HepG2 (cell line): ENCODE data around the gene C16orf54. TPM values are rescaled to one million over a fixed set of nuclear protein-coding genes. Genes with fewer than 3 reads are reported as not detected.

Source experiments
- BRF2 ChIP-seq: sonication (generic); formaldehyde crosslinking; IDR thresholded peaks from 2 replicates; pipeline ENCODE4 v1.8.1; 2022; ENCODE audit warnings: mild to moderate bottlenecking, missing genetic modification reagents
- CEBPG ChIP-seq: IDR thresholded peaks from 2 replicates; pipeline ENCODE4 v1.6.1; 2016
- GABPB1 ChIP-seq: IDR thresholded peaks from 2 replicates; pipeline ENCODE4 v1.6.1; 2016; ENCODE audit warnings: mild to moderate bottlenecking, missing genetic modification reagents, moderate library complexity, missing compliant biosample characterization
- HIC2 ChIP-seq: sonication (generic); formaldehyde crosslinking; IDR thresholded peaks from 2 replicates; pipeline ENCODE4 v1.9.0; 2022; ENCODE audit warnings: low read depth, missing genetic modification reagents
- HIVEP1 ChIP-seq: sonication (generic); formaldehyde crosslinking; IDR thresholded peaks from 2 replicates; pipeline ENCODE4 v1.4.0; 2020; ENCODE audit warnings: mild to moderate bottlenecking, missing genetic modification reagents
- HNF4A ChIP-seq: sonication (generic); formaldehyde crosslinking; IDR thresholded peaks from 2 replicates; pipeline ENCODE4 v1.4.0; 2020; ENCODE audit warnings: missing genetic modification reagents
- PAF1 ChIP-seq: IDR thresholded peaks from 2 replicates; pipeline ENCODE4 v1.6.1; 2016; ENCODE audit warnings: missing genetic modification reagents, missing compliant biosample characterization
- PHF5A ChIP-seq: IDR thresholded peaks from one replicate; pipeline ENCODE4 v1.6.1; 2018; ENCODE audit warnings: low read depth, missing genetic modification reagents; ENCODE audit not compliant: unreplicated experiment
- ZC3H13 ChIP-seq: sonication (generic); formaldehyde crosslinking; IDR thresholded peaks from 2 replicates; pipeline ENCODE4 v1.8.1; 2023; ENCODE audit warnings: mild to moderate bottlenecking, missing genetic modification reagents, moderate library complexity
- ZNF124 ChIP-seq: sonication (generic); formaldehyde crosslinking; IDR thresholded peaks from 2 replicates; pipeline ENCODE4 v1.4.0; 2020; ENCODE audit warnings: missing genetic modification reagents
- ZNF451 ChIP-seq: sonication (generic); formaldehyde crosslinking; IDR thresholded peaks from 2 replicates; pipeline ENCODE4 v1.5.0; 2020; ENCODE audit warnings: mild to moderate bottlenecking, missing genetic modification reagents
- ZNF550 ChIP-seq: sonication (generic); formaldehyde crosslinking; IDR thresholded peaks from 2 replicates; pipeline ENCODE4 v1.4.0; 2020; ENCODE audit warnings: mild to moderate bottlenecking, missing genetic modification reagents, borderline replicate concordance
- ZNF660 ChIP-seq: sonication (generic); formaldehyde crosslinking; IDR thresholded peaks from 2 replicates; pipeline ENCODE4 v1.5.1; 2020; ENCODE audit warnings: mild to moderate bottlenecking, low read depth, missing genetic modification reagents, borderline replicate concordance
- polyA plus RNA-seq, 8 experiments: library from polyadenylated mRNA; depleted of rRNA in 3 of 8; stranded (reverse) in 7 of 8; unstranded in 1 of 8; fragments of >200 nt; fragmentation: Illumina TruSeq in 4 of 8; extraction: Trizol in 4 of 8; gene quantifications; 2 replicates each; pipeline versions ENCODE4 v1.2.1 to v1.2.3, GENCODE V29; 2011 to 2016; ENCODE audit warnings: low read depth in 4 of 8, missing spikeins in 1 of 8, mixed read lengths in 1 of 8; ENCODE audit not compliant: insufficient read depth in 1 of 8
- total RNA-seq, 5 experiments: library from RNA; depleted of rRNA; stranded (reverse); fragments of >200 nt; fragmentation: Illumina TruSeq; extraction: Trizol; gene quantifications; 2 replicates each; pipeline ENCODE4 v1.2.3, GENCODE V29; 2016; ENCODE audit warnings: low read depth in 1 of 5
- TF ChIP-seq, protein P1 (sequence below): sonication (generic); formaldehyde crosslinking; IDR thresholded peaks from 2 replicates; pipeline ENCODE4 v1.4.0; 2020; ENCODE audit warnings: missing genetic modification reagents
- TF ChIP-seq, protein P2 (sequence below): sonication (generic); formaldehyde crosslinking; IDR thresholded peaks from 2 replicates; pipeline ENCODE4 v1.4.0; 2020; ENCODE audit warnings: missing genetic modification reagents

Gene C16orf54
- total and polyA plus RNA-seq, 2 of the 13 experiments (the other 11 are each of a cell fraction or from before 2014, with no cell fraction given): not detected

GRCh38 chr16:29698042-29698441, 47.7 kb downstream of the C16orf54 start (continued):
- TF ChIP-seq, protein P1, sequence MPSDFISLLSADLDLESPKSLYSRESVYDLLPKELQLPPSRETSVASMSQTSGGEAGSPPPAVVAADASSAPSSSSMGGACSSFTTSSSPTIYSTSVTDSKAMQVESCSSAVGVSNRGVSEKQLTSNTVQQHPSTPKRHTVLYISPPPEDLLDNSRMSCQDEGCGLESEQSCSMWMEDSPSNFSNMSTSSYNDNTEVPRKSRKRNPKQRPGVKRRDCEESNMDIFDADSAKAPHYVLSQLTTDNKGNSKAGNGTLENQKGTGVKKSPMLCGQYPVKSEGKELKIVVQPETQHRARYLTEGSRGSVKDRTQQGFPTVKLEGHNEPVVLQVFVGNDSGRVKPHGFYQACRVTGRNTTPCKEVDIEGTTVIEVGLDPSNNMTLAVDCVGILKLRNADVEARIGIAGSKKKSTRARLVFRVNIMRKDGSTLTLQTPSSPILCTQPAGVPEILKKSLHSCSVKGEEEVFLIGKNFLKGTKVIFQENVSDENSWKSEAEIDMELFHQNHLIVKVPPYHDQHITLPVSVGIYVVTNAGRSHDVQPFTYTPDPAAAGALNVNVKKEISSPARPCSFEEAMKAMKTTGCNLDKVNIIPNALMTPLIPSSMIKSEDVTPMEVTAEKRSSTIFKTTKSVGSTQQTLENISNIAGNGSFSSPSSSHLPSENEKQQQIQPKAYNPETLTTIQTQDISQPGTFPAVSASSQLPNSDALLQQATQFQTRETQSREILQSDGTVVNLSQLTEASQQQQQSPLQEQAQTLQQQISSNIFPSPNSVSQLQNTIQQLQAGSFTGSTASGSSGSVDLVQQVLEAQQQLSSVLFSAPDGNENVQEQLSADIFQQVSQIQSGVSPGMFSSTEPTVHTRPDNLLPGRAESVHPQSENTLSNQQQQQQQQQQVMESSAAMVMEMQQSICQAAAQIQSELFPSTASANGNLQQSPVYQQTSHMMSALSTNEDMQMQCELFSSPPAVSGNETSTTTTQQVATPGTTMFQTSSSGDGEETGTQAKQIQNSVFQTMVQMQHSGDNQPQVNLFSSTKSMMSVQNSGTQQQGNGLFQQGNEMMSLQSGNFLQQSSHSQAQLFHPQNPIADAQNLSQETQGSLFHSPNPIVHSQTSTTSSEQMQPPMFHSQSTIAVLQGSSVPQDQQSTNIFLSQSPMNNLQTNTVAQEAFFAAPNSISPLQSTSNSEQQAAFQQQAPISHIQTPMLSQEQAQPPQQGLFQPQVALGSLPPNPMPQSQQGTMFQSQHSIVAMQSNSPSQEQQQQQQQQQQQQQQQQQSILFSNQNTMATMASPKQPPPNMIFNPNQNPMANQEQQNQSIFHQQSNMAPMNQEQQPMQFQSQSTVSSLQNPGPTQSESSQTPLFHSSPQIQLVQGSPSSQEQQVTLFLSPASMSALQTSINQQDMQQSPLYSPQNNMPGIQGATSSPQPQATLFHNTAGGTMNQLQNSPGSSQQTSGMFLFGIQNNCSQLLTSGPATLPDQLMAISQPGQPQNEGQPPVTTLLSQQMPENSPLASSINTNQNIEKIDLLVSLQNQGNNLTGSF (CRISPR knock-in tag): no peak
- TF ChIP-seq, protein P2, sequence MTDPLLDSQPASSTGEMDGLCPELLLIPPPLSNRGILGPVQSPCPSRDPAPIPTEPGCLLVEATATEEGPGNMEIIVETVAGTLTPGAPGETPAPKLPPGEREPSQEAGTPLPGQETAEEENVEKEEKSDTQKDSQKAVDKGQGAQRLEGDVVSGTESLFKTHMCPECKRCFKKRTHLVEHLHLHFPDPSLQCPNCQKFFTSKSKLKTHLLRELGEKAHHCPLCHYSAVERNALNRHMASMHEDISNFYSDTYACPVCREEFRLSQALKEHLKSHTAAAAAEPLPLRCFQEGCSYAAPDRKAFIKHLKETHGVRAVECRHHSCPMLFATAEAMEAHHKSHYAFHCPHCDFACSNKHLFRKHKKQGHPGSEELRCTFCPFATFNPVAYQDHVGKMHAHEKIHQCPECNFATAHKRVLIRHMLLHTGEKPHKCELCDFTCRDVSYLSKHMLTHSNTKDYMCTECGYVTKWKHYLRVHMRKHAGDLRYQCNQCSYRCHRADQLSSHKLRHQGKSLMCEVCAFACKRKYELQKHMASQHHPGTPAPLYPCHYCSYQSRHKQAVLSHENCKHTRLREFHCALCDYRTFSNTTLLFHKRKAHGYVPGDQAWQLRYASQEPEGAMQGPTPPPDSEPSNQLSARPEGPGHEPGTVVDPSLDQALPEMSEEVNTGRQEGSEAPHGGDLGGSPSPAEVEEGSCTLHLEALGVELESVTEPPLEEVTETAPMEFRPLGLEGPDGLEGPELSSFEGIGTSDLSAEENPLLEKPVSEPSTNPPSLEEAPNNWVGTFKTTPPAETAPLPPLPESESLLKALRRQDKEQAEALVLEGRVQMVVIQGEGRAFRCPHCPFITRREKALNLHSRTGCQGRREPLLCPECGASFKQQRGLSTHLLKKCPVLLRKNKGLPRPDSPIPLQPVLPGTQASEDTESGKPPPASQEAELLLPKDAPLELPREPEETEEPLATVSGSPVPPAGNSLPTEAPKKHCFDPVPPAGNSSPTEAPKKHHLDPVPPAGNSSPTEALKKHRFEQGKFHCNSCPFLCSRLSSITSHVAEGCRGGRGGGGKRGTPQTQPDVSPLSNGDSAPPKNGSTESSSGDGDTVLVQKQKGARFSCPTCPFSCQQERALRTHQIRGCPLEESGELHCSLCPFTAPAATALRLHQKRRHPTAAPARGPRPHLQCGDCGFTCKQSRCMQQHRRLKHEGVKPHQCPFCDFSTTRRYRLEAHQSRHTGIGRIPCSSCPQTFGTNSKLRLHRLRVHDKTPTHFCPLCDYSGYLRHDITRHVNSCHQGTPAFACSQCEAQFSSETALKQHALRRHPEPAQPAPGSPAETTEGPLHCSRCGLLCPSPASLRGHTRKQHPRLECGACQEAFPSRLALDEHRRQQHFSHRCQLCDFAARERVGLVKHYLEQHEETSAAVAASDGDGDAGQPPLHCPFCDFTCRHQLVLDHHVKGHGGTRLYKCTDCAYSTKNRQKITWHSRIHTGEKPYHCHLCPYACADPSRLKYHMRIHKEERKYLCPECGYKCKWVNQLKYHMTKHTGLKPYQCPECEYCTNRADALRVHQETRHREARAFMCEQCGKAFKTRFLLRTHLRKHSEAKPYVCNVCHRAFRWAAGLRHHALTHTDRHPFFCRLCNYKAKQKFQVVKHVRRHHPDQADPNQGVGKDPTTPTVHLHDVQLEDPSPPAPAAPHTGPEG (CRISPR knock-in tag): no peak
- no peak for TF ChIP-seq HIVEP1 (CRISPR knock-in tag)
- no peak for TF ChIP-seq ZNF550
- no peak for TF ChIP-seq HNF4A (CRISPR knock-in tag)
- 0 out of 2 replicates have a peak, but pooled peaks have one; percentile 80 for TF ChIP-seq PAF1 (CRISPR knock-in tag)
- TF ChIP-seq ZNF660 (CRISPR knock-in tag): no peak
- no peak for TF ChIP-seq ZNF124 (CRISPR knock-in tag)
- TF ChIP-seq HIC2: no peak
- TF ChIP-seq GABPB1 (CRISPR knock-in tag): no peak
- 0 out of 2 replicates have a peak, but pooled peaks have one; percentile 29 for TF ChIP-seq ZC3H13 (CRISPR knock-in tag)
- no peak for TF ChIP-seq ZNF451 (CRISPR knock-in tag)
- TF ChIP-seq PHF5A (CRISPR knock-in tag): no peak
- TF ChIP-seq CEBPG (CRISPR knock-in tag): no peak
- TF ChIP-seq BRF2: no peak
